Stimulated activated CD8-positive, alpha-beta memory T cell treated with anti-CD3 and anti-CD28 coated beads, Interleukin-12 subunit alpha, Interleukin-12 subunit beta, amount 100 ng/mL, for 24 hours (primary cell): ENCODE measurements around the gene GLG1.
"Not testable (repeated sequence)": the region's sequence is repeated elsewhere in the genome, so short reads cannot be mapped to it uniquely, and the experiment has no call there.

ENCODE experiments used
- DNase-seq: peaks from one replicate; pipeline ENCODE4 v3.0.0-alpha.2; 2020; ENCODE audit errors: extremely low read depth

GLG1 gene

GRCh38 chr16:74606521-74607309 lies at the start of gene GLG1:
TSS of gene GLG1 (minus strand) at chr16:74607114. CDS start at chr16:74607094, 20 bp downstream.
- peak; percentile 75 for DNase-seq

GRCh38 chr16:74654536-74655050 lies 47.7 kb upstream of the GLG1 start:
- DNase-seq: no peak

DNA sequence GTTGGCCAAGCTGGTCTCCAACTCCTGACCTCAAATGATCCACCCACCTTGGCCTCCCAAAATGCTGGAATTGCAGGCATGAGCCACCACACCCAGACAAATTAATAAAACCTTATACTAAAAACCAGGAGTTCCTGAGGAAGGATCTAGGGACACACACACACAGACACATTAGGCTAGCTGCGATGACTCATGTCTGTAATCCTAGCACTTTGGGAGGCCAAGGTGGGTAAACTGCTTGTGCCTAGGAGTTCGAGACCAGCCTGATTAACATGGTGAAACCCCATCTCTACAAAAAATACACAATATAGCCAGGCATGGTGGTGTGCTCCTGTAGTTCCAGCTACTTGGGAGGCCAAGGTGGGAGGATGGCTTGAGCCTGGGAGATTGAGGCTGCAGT lies 46.0 kb upstream of the GLG1 start:
- DNase-seq: not testable (repeated sequence)

DNA sequence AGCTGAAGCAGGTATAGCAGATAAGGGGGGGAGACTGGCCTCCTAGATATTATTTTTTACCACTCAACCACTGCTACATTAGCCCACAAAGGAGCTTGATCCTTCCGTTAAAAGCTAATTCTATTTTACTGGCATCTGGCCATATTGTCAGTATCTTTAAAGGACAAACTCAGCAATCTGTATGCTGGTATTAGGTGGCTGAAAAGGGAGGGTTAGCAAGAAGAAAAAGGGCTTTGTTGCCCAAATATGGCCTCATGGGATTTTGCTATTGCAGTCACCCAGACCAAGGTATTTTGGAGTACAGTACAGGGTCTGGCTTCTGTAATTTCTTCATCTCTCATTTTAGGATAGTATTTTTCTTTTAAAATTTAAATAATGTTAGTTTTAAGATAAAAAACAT lies 45.3 kb upstream of the GLG1 start:
- DNase-seq: no peak

GRCh38 chr16:74651841-74652240 lies 44.9 kb upstream of the GLG1 start:
- DNase-seq: no peak

DNA sequence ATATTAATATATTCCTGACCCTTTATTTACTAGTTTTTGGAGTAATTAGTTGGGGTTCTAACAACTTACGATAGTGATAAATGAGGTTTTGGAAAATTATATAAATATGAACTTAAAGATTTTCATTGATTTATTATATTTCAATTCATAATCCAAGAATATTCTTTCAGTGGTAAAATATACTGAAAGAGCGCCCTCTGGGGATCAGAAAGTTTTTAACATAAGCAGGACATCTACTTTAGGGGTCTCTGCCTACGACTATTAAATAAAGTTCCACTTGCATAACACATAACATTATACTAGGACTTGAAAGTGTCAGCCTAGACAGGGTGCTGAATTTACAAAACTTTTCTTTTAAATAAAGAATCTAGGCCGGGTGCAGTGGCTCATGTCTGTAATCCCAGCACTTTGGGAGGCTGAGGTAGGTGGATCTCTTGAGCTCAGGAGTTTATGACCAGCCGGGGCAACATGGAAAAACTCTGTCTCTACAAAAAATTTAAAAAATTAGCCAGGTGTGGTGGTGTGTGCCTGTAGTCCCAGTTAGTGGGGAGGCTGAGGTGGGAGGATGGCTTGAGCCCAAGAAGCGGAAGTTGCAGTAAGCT lies 44.2 kb upstream of the GLG1 start:
- DNase-seq: no peak

DNA sequence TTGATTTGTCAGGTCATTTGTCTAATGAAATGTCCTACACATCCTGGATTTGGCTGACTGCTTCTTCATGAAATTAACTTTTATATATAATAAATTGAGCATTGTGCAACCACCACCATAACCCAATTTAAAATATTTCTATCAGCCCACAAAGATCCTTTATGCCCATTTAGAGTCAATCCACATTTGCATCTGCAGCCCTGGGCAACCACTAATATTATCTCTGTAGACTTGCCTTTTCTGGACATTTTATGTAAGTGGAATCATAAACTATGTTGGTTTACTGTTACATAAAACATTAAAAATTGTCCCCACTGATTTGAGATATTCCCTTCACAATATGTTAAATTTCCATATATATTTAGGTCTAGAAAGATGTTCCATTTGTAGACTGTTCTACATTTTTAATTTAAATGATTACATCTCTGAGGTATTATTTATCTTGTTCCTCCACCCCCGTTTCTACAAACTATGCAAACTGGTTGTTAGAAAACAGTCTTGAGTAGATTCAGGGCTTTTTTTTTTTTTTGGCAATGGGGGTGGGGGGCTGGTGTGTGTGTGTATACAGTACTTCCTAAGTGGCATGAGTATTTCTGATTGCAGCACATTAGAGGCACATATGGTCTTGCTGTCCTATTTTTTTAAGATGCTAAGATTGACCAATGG lies 43.1 kb upstream of the GLG1 start:
- no peak for DNase-seq

- DNase-seq: no peak
Observed at GRCh38 chr16:74641969-74642368, 35.1 kb upstream of the GLG1 start.

DNA sequence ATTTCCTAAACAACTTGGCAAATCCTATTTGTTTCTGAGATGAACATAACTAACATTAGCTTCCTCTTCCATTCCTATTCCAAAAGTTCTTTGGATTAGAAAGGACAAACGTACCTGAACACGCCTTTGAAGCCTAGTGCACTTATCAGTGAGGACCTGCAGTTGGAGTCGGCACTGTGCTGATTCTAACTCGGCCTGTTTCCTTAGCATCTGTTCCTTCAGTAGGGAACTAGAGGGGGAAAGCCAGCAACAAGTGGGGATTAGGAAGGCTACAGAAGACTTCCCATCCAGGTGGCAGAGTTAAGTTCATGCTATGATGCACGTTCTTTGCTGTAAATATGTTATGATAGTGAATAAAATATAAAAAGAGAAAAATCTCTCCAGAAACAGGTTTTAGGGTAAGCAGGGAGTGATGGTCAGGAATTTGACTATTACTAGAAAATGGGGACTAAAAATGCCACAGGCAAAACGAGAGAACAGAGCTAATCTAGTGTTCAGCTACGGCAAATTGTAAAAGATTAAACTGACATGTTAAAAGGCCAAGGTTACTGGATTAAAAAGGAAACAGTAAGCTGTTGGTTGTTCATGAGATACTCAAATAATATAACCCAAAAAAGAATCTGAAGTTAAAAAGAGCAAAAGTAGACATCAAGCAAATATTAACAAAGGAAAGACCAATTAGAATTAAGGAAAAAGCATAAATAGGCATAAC lies 31.0 kb upstream of the GLG1 start:
- DNase-seq: no peak

GRCh38 chr16:74635303-74635702 lies 28.4 kb upstream of the GLG1 start:
- no peak for DNase-seq

- DNase-seq: no peak
Observed at GRCh38 chr16:74633686-74634085, 26.8 kb upstream of the GLG1 start.

- no peak for DNase-seq
Observed at GRCh38 chr16:74627506-74628220, 20.7 kb upstream of the GLG1 start.

DNA sequence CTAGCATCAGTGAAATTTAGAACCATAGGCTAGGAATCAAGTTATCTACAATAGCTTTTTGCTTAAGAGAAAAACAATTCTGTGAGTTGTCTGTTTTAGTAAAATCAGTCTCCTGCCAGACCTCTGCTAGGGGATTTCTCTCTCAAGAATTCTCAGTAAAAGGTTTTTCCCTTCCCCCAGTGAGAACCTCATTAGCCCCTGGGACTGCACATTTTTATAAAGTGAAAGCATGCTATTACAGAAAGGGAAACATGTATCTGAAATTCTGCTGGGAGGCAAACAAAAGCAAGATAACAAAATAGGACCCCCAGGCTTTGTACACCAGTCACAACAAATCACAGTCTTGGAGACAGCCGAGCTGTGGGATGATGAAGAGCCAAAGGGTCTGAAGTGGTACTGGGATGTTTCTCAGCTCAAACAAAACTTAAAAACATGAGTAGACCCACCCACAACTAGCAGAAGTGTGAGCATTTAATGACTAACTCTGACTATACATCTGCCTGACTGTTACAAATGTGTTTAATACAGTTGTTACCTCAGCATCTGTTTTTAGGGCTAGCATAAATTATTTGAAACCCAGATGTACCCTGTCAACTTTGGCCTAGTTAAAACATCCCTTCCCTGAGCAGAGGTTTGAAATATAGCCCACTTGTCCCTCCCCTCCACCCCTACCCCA lies 20.0 kb upstream of the GLG1 start:
- no peak for DNase-seq

- DNase-seq: no peak
Observed at GRCh38 chr16:74625500-74626350, 18.8 kb upstream of the GLG1 start.

DNA sequence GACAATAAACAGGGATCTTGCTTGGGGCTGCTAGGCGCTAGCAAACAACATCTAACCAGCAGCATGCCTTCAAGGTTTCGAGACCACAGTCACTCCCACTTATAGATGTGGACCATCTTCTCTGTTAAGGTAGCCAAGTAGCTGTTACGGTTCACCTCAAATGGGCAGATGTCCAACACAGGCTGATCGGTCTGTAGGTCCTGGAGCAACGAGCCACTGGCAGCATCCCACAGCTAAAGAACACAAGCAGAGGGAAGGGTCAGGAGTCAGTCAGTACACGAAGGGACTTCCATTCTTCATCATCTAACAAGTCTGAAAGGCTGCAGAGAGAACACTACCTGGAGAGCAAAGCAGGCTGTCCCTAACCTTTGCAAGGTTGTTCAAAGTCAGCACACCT lies 16.9 kb upstream of the GLG1 start:
- DNase-seq: no peak

GRCh38 chr16:74623214-74623838 lies 16.4 kb upstream of the GLG1 start:
- no peak for DNase-seq

GRCh38 chr16:74622005-74622404 lies 15.1 kb upstream of the GLG1 start:
- no peak for DNase-seq

DNA sequence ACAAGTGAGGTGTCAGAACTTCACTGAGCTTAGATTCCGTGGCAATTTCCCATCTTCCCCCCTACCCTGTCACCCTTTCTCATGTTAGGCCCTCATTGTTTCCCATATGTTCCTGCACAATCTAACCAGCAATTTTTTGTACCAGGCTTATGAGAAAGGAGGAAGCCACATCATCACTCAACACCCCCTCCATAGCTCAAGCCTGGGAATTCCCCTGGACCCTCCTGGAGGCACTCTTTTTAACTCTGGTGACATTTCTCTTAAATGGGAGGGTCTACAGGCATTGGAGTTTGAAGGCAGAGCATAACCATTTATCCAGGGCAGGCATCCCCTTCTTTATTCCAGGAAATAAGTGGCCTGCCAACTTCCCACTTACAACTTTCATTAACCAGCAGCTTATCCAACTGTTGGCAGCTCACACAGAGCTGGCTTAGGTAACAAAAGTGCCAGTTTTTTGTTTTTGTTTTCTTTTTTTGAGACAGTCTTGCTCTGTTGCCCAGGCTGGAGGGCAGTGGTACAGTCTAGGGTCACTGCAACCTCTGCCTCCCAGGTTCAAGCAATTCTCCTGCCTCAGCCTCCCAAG lies 10.4 kb upstream of the GLG1 start:
- no peak for DNase-seq

DNA sequence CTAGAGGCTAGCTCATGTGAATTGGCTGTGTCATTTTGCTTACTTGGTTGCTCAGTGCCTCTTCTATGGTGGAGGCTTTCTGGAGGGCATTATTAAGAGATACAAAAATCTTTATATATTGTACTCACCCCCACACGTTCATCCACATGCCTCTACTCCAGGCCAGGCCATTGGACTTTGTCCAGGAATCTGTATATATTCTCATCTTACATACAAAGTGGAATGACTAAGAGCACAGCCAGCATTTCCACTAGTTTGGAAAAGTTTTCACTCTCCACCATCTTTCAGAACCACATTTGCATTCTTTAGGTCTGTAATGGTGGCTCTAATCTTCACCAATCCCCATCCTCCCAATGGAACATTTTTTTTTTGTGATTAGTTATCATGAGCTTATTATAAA lies 4.8 kb upstream of the GLG1 start:
- no peak for DNase-seq
